ENCODE results near the gene SCN2B. TPM values are rescaled to one million over a fixed set of nuclear protein-coding genes. Genes with fewer than 3 reads are reported as not detected.

Gene SCN2B
- total RNA-seq, 1 donor from 2014 or later, result 0.49 TPM

DNA sequence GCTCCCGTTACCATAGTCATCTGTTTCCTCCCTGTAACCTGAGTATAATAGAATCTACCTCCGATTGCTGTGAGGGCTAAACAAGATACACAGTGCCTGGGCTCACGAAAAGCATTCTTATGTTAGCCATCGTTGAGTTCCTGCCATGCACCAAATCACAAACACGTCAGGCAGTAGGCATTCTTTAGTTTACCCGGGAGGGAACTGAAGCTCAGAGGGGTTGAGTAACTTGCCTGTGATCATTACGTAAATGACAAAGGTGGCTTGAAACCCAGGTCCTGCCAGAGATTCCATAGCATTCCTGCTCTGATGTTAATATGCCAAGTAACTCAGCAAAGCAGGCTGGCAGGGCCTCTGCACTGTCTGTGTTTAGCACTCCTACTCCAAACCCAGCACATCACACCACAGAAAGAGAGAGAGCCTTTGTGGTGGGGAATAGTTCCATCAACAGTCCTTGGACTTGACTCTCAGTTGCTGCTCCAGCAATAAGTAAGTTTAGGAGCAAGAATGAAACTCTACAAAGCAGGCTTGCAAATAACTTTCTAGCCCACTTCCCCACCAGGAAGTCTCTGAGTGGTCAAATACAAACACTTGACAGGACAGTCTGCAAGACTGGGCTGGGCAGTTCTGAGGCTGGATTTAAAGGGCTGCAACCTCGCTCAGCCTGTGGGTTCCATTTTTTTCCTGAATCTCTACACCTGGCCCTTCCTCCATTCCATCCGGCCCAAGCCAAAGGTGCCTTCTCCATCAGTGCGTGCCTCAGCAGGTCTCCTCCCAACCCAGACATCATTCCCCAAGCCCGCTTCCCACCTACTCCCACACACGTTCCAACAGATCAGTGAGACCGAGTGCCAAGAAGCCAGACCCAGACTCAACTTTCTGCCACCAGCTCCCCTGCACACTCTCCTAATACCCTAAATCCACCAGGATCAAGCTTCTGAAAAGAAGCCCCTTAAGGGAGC, 1.1 kb downstream of the SCN2B start:
- Histone ChIP-seq H3K9me3 (no peaks in the 10 kb centered on the region), H3K27me3 (no peaks in the 10 kb centered on the region), H3K27ac (no peak overlapping the region), H3K36me3 (no peaks in the 10 kb centered on the region), H3K4me3 (peak overlapping the region; percentile 30 to 33), H3K4me1 (peaks cover 26% of the 10 kb centered on the region)
- TF ChIP-seq POLR2A (IDR thresholded peaks at IDR 0.05), result no peak
- TF ChIP-seq POLR2AphosphoS5 (IDR thresholded peaks at IDR 0.05; ENCODE audit: insufficient read depth in 1 of 2, low read depth in 1 of 2), result no peak
- TF ChIP-seq, protein P1, sequence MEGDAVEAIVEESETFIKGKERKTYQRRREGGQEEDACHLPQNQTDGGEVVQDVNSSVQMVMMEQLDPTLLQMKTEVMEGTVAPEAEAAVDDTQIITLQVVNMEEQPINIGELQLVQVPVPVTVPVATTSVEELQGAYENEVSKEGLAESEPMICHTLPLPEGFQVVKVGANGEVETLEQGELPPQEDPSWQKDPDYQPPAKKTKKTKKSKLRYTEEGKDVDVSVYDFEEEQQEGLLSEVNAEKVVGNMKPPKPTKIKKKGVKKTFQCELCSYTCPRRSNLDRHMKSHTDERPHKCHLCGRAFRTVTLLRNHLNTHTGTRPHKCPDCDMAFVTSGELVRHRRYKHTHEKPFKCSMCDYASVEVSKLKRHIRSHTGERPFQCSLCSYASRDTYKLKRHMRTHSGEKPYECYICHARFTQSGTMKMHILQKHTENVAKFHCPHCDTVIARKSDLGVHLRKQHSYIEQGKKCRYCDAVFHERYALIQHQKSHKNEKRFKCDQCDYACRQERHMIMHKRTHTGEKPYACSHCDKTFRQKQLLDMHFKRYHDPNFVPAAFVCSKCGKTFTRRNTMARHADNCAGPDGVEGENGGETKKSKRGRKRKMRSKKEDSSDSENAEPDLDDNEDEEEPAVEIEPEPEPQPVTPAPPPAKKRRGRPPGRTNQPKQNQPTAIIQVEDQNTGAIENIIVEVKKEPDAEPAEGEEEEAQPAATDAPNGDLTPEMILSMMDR (IDR thresholded peaks at IDR 0.05), result no peak
- no peak for DNase-seq (ENCODE audit: extremely low spot score in 2 of 2)
- intact Hi-C loops (cut with DNase I), result no loop called here

DNA sequence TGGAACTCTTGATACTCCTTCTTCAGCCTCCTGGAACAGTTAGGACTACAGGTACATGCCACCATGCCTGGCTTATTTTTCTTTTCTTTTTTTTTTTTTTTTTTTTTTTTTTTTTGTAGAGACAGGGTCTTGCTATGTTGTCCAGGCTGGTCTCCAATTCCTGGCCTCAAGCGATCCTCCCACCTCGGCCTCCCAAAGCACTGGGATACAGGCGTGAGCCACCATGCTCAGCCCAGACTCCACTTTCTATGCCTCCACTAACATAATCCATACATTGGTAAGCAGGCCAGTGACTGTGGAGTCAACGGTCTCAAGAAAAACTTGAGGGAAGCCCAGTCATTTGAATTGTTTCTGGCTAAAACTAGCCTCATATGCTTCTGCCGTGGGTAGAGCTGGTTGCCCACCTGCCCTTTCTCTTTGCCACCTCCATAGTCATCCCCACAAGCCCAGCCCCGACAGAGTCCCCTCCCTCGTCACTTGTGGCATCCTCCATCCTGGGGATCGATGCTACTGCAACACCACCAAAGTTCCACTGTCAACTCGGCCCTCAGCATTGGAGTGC, 2.4 kb downstream of the SCN2B start:
- no peaks in the 10 kb centered on the region for H3K27me3 ChIP-seq
- H3K27ac ChIP-seq, result no peak overlapping the region
- intact Hi-C loops (cut with DNase I), result no loop called here

DNA sequence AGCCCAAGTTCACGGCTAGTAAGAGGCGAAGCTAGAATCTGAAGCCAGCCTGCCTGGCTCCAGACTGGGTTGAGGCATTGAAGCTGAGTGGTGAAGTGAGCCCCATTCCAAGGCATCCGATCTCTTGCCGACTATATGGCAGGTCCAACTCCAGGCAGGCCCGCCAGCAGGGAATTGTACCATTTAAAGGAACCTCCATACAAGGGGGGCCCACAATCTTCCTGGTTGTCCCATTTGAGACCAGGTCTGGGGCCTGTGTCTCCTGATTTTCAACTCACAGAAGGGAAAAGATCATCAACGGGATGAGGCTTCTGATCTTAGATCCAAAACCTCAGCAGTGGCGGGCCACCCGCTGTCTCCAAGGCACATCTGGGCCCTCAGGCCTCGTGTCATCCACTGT, 4.1 kb downstream of the SCN2B start:
- no peak for DNase-seq (ENCODE audit: extremely low spot score in 2 of 2)
- Histone ChIP-seq H3K27me3 (no peaks in the 10 kb centered on the region), H3K4me1 (peaks cover 18% of the 10 kb centered on the region), H3K36me3 (no peaks in the 10 kb centered on the region), H3K4me3 (no peak overlapping the region), H3K27ac (no peak overlapping the region), H3K9me3 (no peaks in the 10 kb centered on the region)
- intact Hi-C loops (cut with DNase I), result no loop called here
- TF ChIP-seq, protein P1 (IDR thresholded peaks at IDR 0.05), result no peak
- TF ChIP-seq POLR2AphosphoS5 (IDR thresholded peaks at IDR 0.05; ENCODE audit: insufficient read depth in 1 of 2, low read depth in 1 of 2) (no peak), POLR2A (IDR thresholded peaks at IDR 0.05) (no peak)

More for the DNA sequence above, 2.4 kb downstream of the SCN2B start:
- no peaks in the 10 kb centered on the region for H3K36me3 ChIP-seq
- peaks cover 18% of the 10 kb centered on the region for H3K4me1 ChIP-seq
- H3K4me3 ChIP-seq, result no peak overlapping the region
- TF ChIP-seq, protein P1 (IDR thresholded peaks at IDR 0.05), result no peak
- no peak for TF ChIP-seq POLR2AphosphoS5 (IDR thresholded peaks at IDR 0.05; ENCODE audit: insufficient read depth in 1 of 2, low read depth in 1 of 2)
- no peak for TF ChIP-seq POLR2A (IDR thresholded peaks at IDR 0.05)
- DNase-seq (ENCODE audit: extremely low spot score in 2 of 2), result no peak
- H3K9me3 ChIP-seq, result no peaks in the 10 kb centered on the region

DNA sequence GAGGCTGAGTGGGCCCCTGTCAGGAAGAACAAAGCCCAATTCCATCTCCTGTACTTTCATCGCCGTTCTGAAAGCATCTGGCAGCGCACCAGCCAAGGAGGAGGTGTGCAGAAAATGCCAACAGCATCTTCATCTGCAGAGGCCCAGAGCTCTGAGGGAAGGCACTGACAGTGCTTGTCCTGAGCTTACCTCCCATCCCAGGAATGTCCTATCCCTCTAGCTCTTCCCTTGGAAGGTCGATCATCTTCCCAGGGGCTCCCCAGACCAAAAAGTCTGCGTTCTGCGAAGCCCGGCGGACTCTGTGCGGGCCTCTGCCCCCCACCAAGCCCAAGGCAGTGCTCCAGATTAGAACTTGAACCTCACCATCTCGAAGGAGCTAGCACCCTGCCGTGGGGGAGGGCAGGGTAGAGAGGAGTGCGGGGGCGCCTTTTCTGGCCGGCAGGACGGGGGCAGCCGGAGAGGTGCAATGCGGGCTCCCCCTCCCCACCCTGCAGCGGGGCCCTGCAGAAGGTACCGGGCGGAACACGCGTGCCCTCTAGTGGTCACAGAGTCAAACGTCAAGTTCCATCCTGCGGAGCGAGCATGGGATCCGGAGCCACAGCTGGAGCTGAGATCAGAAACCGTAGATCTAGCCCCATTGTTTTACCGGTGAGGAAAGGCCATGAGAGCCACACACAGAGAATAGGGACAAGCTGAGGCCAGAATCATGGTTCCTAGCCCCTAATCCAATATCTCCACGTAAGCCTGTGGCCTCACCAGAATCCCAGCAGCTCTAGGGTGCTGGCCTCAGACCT, 5.0 kb downstream of the SCN2B start:
- no peak overlapping the region for H3K27ac ChIP-seq
- TF ChIP-seq, protein P1 (IDR thresholded peaks at IDR 0.05), result peak; percentile 49 to 81 (median 78)
- TF ChIP-seq POLR2AphosphoS5 (IDR thresholded peaks at IDR 0.05; ENCODE audit: insufficient read depth in 1 of 2, low read depth in 1 of 2), result no peak
- H3K4me1 ChIP-seq, result peaks cover 18% of the 10 kb centered on the region
- no peaks in the 10 kb centered on the region for H3K27me3 ChIP-seq
- intact Hi-C loops (cut with DNase I), result loop anchor here (2.0 kb wide), 1 partner anchor 25 kb away; no protein-coding TSS in a partner anchor
- H3K4me3 ChIP-seq, result no peak overlapping the region
- no peaks in the 10 kb centered on the region for H3K9me3 ChIP-seq
- no peaks in the 10 kb centered on the region for H3K36me3 ChIP-seq
- no peak for DNase-seq (ENCODE audit: extremely low spot score in 2 of 2)

Data from vagina (tissue), 2 donors.